ENCODE data around the gene MUC13. TPM values are rescaled to one million over a fixed set of nuclear protein-coding genes. Genes with fewer than 3 reads are reported as not detected.

Gene MUC13
- total and polyA plus RNA-seq, 2 of the 4 experiments (the other 2 are of a cell fraction) = not detected

DNA sequence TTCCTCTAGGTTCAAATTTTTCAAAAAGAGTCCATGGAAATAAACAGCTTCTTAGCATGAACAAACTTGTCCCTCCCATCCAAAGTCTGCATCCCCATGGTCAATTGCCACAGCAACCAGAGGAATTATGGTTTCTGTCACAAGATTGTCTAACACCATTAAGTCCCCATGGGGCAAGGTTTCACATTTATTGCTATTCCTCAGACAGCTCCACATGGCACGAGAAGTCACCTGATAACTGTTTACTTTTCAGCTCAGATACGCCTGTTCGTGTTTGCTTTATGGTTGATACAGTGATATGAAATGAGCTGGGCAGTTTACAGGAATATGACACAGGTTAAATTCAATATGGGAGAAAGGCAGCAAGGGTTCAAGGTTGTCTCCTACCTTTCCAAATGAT, 37.9 kb upstream of the MUC13 start:
- Histone ChIP-seq H3K9me1 (ENCODE audit: insufficient read depth, low read length) (peaks cover 11% of the 10 kb centered on the region), H4K91ac (ENCODE audit: insufficient read depth, low read depth, low read length) (no peak overlapping the region), H3K79me1 (ENCODE audit: low read depth in 1 of 2, low read length in 2 of 2) (peaks cover 3% of the 10 kb centered on the region in 2 experiments; a peak in 1 of 4 replicates), H2BK20ac (ENCODE audit: low read depth, low read length) (no peak overlapping the region), H4K8ac (ENCODE audit: low read depth in 2 of 2, low read length in 2 of 2) (no peak overlapping the region), H2BK120ac (ENCODE audit: low read depth, low read length) (no peak overlapping the region), H3K56ac (ENCODE audit: extremely low read depth, insufficient read depth, low read length) (no peak overlapping the region), H3K23ac (ENCODE audit: low read depth, low read length) (peak overlapping the region; percentile 8; the same call in 1 of the 2 replicates), H2BK15ac (ENCODE audit: low read depth, low read length) (no peak overlapping the region), H2AFZ (replicated peaks; ENCODE audit: low read length, poor library complexity) (no peak overlapping the region), H3K4me1 (ENCODE audit: control insufficient read depth, insufficient read depth, low read length) (no peaks in the 10 kb centered on the region; the same call in 1 of the 2 replicates), H3K4me2 (ENCODE audit: low read depth, low read length) (no peak overlapping the region), H4K20me1 (ENCODE audit: insufficient read depth, low read length) (no peaks in the 10 kb centered on the region), H3K36me3 (ENCODE audit: control insufficient read depth, insufficient read depth, low read length) (peaks cover 68% of the 10 kb centered on the region), H3K4me3 (ENCODE audit: insufficient read depth, low read depth, low read length) (no peak overlapping the region), H3K4ac (ENCODE audit: low read depth, low read length) (no peak overlapping the region), H3K27me3 (ENCODE audit: control insufficient read depth, insufficient read depth, low read length) (no peaks in the 10 kb centered on the region), H3K9ac (ENCODE audit: low read depth, low read length) (no peak overlapping the region), H2AK9ac (replicated peaks; ENCODE audit: low read depth, low read length, poor library complexity) (no peak overlapping the region), H3K27ac (ENCODE audit: insufficient read depth, low read length) (no peak overlapping the region), H3K18ac (ENCODE audit: low read depth, low read length) (no peak overlapping the region), H3K9me3 (ENCODE audit: control insufficient read depth, insufficient read depth, low read length) (no peaks in the 10 kb centered on the region), H4K5ac (ENCODE audit: low read depth, low read length) (no peak overlapping the region), H2AK5ac (ENCODE audit: low read depth, low read length) (no peak overlapping the region), H3K14ac (replicated peaks; ENCODE audit: low read depth, low read length) (no peak overlapping the region), H2BK5ac (ENCODE audit: low read depth, low read length, poor library complexity, severe bottlenecking) (no peak overlapping the region)
- ChIA-PET POLR2A (ENCODE audit: unreplicated experiment) (no interaction called here), CTCF (interaction anchor here (0.7 kb wide), 1 partner anchor 284 kb away, joined by 3 read pairs; no protein-coding TSS in a partner anchor)
- ATAC-seq (ENCODE audit: low read depth) (no peak), DNase-seq (no peak)
- dilution Hi-C loops (cut with HindIII; ENCODE audit: low sequenced_read_pairs, unreplicated experiment) = no loop called here
- intact Hi-C loops (cut with micrococcal nuclease) = no loop called here
- WGBS, 2 experiments (ENCODE audit: extremely low coverage in 2 of 2, insufficient read length in 1 of 2) = no CpG with 5 or more reads among the region's 3 CpGs
- in situ Hi-C loops (cut with MboI; ENCODE audit: low sequenced_read_pairs) = no loop called here
- no TSS peak for BruUV-seq (replicated peaks)
- TF ChIP-seq MAZ (IDR thresholded peaks at IDR 0.05; ENCODE audit: borderline replicate concordance, low read depth, low read length) = no peak
- no peak for TF ChIP-seq RCOR1 (IDR thresholded peaks at IDR 0.05; ENCODE audit: insufficient replicate concordance, low read length)
- TF ChIP-seq CHD1 (IDR thresholded peaks at IDR 0.05; ENCODE audit: low read depth, low read length) = no peak
- no peak for TF ChIP-seq NFE2L2 (IDR thresholded peaks at IDR 0.05; ENCODE audit: low read depth, low read length)
- no peak for TF ChIP-seq POLR2A (IDR thresholded peaks at IDR 0.05; ENCODE audit: low read depth, low read length)
- TF ChIP-seq, protein P1, sequence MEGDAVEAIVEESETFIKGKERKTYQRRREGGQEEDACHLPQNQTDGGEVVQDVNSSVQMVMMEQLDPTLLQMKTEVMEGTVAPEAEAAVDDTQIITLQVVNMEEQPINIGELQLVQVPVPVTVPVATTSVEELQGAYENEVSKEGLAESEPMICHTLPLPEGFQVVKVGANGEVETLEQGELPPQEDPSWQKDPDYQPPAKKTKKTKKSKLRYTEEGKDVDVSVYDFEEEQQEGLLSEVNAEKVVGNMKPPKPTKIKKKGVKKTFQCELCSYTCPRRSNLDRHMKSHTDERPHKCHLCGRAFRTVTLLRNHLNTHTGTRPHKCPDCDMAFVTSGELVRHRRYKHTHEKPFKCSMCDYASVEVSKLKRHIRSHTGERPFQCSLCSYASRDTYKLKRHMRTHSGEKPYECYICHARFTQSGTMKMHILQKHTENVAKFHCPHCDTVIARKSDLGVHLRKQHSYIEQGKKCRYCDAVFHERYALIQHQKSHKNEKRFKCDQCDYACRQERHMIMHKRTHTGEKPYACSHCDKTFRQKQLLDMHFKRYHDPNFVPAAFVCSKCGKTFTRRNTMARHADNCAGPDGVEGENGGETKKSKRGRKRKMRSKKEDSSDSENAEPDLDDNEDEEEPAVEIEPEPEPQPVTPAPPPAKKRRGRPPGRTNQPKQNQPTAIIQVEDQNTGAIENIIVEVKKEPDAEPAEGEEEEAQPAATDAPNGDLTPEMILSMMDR (conservative IDR thresholded peaks at IDR 0.05; ENCODE audit: low read depth, low read length) = no peak
